NCI-H2029 treated with DMSO at 0.1 percent for 48 hours (cell line): ENCODE results near the gene RFTN1.

Experiments
- DNase-seq: peaks from one replicate; lab custom pipeline; 2025; lab: John Stamatoyannopoulos, UW

Gene RFTN1

DNA sequence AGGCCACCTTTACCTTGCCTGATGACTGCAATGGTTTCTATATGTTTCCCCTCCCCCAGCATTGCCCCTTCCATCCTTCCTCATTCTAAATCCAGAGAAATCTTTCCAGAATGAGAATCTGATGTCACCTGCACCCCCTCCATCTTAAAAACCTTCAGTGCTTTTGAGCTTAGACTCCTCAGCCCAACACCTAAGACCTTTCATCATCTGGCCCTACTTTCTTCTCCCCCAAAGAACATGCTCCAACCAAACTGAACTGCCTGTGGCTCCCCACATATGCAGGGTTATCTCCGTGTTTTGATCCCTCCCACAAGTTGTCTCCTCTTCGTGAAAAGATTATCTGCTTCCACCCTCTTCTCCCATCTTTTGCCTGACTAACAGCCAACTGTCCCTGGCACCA is 27.3 kb downstream of the RFTN1 start:
- no peak for DNase-seq

- no peak for DNase-seq
Measured at GRCh38 chr3:16485395-16485992, 28.0 kb downstream of the RFTN1 start.

DNA sequence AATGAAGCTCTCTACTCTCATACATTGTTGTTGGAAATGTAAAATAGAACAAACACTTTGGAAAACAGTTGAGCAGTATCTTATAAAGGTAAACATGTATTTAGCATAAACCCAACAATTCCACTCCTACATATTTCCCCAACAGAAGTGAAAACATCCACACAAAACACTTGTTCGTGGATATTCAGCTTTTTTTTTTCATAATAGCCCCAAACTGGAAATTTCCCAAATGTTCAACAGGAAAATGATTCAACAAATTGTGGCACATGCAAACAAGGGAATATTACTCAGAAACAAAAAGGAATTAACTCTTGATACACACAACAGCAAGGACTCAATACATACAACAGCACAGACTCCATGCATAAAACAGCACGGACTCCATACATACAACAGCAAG is 28.5 kb downstream of the RFTN1 start:
- no peak for DNase-seq

GRCh38 chr3:16484216-16484615 is 29.3 kb downstream of the RFTN1 start:
- DNase-seq: no peak

- DNase-seq: peak; percentile 99
Measured at GRCh38 chr3:16482770-16483531, 30.5 kb downstream of the RFTN1 start.

- no peak for DNase-seq
Measured at GRCh38 chr3:16482194-16482769, 31.2 kb downstream of the RFTN1 start.

- no peak for DNase-seq
Measured at GRCh38 chr3:16481546-16481897, 32.0 kb downstream of the RFTN1 start.

DNA sequence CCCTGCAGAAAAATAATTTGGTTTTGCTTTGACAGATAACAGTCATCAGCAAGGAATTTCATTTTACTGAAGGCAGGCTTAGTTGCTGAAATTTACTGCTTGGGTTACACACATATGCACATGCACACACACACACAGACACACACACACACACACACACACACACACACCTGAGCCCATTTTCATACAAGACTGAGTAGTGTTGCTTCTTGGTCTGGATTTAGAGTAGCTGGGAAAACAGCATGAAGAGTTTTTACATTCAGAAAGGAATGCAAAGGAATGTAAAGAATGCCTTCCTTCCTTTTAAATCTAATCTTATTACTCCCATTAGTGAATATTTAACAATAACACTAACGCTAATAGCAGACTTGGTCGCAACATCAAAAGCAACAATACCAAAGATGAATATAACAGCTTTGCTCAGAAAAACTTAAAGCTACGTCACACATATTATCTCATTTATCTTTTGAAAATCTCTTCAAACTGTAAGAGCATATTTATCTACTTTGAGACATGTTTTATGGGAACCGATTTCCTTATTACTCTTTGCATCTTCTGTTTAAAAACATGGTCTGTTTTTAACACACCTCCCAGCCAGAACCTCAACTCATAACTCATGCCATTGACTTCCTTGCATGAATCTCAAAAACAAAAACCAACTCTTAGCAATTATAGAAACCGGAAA is 32.5 kb downstream of the RFTN1 start:
- DNase-seq: no peak

DNA sequence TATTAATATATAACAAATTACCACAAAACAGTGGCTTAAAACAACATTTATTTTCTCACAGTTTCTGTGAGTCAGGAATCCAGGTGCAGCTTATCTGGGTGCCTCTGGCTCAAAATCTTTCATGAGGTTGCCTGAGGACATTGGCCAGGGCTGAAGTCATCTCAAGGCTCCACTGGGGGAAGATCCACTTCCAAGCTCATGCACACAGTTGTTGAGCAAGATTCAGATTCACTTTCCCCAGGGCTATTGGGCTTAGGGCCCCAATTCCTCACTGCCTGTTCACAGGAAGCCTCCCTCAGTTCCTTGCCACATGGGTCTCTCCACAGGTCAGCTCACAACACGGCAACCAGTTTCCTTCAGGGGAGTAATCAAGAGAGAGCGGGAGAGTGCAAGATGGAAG is 35.0 kb downstream of the RFTN1 start:
- DNase-seq: no peak

DNA sequence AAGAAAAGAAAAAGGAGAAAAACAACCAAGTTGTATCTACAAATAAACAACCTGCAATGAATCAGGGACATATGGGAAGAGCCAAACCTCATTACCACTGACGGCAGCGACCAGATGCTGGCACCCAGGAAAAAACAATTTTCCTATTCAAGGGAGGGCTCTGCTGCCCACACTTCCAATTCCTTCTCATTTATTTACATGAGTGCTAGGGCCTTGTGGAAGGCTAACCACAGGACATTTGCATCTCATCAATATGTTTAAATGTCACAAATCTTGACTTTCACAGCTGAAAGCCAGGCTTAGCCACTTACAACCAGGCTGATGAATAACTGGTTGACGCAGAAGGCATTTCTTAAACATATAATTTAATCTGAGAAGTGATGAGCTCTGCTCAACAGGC is 36.0 kb downstream of the RFTN1 start:
- no peak for DNase-seq

DNA sequence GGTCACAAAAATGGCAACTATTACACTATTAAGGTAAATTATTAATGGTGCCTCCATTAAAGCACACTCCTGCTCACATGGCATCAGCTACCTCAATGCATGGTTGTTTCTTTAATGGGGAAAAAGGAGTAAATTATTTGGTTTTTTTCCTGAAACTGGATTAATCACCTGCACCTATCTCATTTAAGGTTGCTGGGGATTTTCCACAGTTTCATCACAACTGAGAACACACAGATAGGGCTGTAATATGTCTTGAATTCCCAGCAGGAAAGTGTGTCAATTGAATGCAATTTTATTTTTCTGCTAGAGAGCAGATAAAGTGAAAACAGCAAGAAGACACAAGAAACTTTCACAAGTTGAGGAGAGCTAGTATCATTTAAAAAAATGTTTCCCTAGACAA is 36.4 kb downstream of the RFTN1 start:
- DNase-seq: no peak

DNA sequence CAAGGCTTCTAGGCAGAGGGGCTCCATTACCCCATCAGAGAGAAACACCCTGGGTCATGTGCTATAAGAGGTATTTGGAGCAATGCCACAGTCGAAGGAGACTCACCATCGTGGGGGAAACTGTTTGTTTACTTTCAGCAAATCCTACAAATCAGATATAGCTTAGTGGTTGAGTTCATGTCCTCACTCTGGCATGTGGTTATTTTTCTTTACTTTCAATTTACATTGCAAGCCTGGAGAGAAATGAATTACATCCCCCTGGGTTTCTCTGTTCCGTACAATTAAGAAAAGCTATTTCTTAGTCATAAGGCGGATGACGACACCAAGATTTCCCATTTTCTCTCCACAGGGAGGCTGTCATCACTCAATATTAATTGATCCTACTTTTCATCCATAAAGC is 36.9 kb downstream of the RFTN1 start:
- DNase-seq: no peak

DNA sequence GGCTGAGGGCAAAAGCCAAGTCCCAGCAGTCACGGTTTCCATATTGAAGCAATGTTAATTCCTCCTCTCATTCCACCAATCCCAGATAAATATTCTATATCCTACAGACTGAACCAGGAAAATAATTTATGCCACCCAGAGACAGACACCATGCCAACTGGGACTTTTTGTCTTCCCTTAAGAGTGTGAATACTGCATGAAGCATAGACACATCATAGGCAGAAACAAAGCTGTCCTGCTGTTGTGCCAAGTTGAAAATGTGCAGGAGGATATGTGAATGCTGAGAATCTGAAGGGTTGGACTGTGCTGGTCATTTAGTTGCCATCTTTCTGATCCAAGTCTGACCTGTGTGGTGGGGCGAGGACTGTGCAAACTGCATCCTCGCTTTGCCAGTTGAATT is 37.7 kb downstream of the RFTN1 start:
- no peak for DNase-seq

- peak; percentile 59 for DNase-seq
Measured at GRCh38 chr3:16474920-16475319, 38.6 kb downstream of the RFTN1 start.

DNA sequence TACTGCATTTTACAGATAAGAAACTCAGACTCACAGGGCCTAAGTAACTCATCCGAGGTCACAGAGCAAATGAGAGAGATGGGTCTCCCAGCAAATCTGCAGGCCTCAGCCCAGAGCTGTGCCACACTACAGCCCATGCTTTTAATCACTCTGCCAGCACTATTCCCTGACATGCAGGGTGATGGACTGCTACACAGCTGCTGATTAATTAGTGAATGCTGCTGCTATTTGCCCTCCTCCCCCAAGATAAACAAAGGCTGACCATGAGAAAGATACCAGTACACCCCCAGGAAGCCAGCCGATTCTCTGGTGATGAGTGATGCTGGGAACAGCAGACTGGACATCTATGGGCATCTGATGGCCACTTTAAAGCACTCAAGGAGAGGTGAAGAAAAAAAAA is 39.3 kb downstream of the RFTN1 start:
- DNase-seq: no peak

DNA sequence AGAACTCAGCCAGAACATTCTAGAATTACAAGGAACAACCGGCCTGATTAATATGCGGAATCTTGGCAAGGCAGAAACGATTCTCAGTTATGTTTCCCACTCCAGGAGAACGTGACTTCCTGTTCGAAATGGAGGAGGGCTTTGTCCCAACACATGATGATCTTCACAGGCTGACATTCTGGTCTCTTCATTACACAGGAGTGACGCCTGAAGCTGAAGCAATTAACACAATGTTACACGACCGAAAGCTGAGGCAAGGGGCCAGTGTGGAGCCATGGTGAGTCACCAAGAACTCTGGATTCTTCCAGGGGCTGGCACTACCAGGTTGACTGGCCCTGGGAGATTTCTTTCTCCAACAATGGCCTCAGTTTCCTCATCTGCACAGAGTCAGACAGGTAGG is 40.9 kb downstream of the RFTN1 start:
- DNase-seq: no peak

DNA sequence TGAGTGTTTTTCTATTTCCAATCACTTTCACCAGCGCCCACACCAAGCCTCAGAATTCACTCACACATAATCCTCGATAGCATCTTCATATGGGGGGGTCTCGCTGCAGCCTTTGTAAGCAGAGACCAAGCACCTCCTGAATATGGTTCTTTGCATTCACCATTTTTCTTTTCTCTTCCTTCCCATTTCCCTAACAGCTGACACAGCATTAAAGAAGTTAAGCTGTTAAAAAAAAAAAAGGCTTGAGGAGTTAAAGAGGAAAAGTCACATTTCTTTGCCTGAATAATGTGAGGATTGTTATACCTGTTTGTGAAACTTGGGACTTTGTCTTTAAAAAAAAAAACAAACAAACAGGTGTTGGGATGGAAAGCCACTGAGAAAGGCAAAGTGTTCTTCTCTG is 41.6 kb downstream of the RFTN1 start:
- no peak for DNase-seq

DNA sequence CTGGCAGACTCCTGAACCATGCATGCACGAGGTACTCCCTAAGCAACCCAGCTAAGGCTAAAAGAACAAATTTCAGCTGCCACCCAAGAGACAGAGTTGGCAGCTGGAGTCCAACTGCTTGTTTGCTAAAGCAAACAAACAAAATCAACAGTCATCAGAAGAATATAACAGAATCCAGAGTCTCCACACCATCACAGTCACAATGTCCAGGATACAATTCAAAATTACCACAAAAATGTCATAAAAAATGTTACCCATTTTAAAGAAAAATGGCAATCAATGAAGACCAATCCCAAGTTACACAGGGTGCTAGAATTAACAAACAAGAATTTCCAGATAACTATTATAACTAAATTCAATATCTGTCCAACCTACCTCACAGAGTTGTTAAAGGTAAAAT is 42.9 kb downstream of the RFTN1 start:
- DNase-seq: no peak

DNA sequence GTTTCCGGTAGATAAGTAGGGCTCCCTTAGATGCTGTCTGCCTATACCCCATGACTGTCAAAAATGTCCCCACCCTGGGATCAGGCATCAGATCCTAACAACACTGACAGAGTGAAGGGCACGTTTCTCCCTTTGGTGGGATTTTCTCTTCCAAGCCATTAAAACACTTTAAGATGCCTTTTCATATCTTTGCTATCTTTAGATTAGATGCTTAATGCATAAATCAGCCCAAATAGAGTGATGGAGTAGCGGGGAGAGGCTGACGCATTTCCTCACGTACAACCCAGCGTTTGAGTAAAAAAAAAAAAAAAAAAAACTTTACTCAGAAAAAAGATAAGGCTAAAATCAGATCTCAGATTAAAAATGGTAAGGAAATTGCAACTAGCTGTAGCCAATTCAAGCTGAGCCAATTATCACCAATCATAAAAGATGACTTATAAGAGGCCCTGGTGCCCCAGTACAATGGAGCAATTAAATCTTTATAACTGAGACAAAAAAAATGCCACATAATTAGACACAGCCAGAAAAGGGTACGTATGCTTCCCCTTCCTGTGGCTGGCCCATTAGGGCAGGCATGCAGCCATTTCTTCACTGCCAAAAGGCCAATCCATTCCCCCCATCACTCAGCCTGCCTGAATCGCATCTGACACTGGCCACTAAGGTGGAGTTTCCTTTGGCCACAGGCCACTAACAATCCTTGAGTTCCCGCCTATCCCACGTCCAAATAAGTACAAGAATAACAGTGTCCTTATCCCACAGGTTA is 45.0 kb downstream of the RFTN1 start:
- no peak for DNase-seq

- DNase-seq: no peak
Measured at GRCh38 chr3:16468002-16468335, 45.5 kb downstream of the RFTN1 start.

DNA sequence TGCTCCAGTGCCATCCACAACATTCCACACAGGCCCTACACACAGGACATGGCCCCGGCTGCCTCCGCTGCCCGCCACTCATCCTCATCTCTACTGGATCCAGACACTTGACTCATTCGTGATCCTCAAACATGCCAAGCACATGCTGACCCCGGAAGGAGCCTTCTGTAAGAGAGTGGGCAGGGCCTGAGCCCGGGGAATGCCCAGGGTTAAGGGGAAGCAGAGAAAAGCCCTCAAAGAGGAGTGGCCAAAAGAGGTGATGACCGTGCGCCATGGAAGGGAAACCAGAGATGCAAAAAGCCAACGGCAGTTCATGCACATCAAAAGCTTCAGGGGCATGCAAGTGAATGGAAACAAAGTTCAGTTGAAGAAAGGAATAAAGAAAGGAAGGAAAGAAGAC is 46.1 kb downstream of the RFTN1 start:
- no peak for DNase-seq

- DNase-seq: no peak
Measured at GRCh38 chr3:16466822-16467221, 46.7 kb downstream of the RFTN1 start.
